Stimulated activated naive CD4-positive, alpha-beta T cell (primary cell): Measurements from ENCODE around the gene HSPG2.
"Not testable (repeated sequence)": the region's sequence is repeated elsewhere in the genome, so short reads cannot be mapped to it uniquely, and the experiment has no call there.

Source experiments
- DNase-seq, 6 experiments: peaks; one replicate each; lab custom pipeline; 2025; lab: John Stamatoyannopoulos, UW

The HSPG2 gene

DNA sequence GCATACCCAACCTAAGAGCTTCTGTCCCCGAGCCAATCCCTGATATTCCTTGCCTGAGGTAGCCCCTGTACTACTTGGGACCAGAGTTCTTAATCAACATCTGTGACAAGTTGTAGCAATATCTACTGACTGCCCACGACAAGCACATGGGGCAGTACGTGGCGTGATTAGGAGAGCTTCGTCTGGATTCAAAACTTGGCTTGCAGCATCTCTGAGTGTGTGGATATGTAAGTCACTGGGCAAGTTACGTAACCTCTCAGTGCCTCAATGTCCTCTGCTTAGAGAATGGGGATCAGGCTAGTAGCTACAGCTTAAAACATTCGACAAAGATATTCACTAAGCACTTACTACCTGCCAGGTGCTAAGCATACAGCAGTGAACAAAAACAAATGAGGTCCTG, 5.0 kb downstream of the HSPG2 start:
- DNase-seq = no peak

DNA sequence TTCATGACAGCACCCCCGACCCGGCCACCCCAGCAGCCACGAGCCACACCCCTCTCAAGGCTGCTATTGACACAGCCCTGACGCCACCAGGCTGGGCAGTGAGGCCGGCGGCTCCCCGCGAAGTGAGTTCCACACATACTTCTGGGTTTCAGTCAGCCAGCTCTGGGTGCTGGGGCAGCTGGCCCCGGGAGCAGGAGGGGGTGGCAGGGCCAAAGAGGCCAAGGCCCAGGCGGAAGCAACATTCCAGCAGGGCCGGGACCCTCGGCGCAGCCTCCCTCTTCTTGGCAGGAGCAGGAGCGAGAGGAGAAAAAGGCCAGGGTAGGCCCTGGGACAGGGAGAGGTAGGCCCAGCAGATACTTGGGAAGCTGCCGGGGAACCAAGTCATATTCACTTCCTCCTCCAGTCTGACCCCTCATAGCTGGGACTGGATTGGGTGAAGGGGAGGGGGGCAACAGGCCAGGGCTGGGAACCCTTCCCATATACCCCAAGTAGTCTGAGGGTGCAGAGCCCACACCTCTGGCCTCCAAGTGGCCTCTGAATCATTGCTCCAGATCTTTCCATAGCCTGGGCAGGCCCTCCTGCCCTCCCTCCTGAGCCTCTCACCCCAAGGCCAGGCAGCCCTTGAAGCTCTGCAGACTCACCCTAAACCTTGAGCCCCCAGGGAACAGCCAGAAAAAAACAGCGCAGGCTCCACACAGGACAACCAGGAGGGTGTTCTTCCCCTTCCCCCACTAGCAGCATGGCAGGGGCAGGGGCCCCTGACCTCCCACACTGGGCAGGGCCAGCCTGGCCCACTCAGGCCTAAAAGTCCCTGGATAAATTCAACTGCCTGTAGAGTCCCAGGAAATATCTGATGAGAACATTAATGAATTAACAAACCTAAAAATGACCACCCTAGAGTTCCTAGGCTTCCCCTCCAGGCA, 5.7 kb downstream of the HSPG2 start:
- DNase-seq = no peak

DNA sequence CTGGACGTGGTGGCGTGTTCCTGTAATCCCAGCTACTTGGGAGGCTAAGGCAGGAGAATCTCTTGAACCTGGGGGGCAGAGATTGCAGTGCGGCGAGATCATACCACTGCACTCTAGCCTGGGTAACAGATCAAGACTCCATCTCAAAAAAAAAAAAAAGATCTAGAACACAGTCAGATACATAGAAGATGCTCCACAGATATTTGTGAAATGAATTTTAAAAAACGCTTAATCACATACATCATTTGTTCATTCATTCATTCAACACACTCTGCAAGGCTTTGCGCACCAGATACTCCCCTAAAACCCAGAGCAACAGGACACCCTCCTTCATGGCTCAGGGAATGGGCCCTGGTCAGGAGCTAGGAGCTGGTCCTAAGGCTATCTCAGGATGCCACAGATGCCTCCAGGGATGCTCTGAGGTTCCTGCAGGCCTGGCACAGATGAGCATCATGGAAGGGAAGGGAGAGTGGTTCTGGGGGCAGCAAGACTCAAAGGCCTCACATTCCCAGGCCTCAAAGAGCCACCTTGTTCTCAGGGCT, 6.4 kb downstream of the HSPG2 start:
- no peak for DNase-seq

DNA sequence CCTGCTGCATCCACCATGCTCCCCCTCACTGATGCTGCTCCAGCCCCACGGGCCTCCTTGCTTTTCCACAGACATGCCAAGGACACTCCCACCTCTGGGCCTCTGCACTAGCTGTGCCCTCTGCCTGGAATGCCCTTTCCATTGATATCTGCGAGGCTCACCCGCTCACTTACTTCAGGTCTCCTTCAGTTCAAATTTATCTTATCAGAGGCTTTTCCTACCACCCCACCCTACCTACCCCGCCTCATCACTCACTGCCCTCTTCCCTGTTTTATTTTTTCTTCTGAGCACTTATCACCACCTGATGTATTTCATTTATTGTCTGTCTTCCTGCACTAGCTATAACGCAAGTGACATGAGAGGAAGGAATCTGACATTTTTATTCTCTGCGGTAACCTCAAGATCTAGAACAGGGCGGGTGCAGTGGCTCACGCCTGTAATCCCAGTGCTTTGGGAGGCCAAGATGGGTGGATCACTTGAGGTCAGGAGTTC, 7.0 kb downstream of the HSPG2 start:
- DNase-seq = no peak

DNA sequence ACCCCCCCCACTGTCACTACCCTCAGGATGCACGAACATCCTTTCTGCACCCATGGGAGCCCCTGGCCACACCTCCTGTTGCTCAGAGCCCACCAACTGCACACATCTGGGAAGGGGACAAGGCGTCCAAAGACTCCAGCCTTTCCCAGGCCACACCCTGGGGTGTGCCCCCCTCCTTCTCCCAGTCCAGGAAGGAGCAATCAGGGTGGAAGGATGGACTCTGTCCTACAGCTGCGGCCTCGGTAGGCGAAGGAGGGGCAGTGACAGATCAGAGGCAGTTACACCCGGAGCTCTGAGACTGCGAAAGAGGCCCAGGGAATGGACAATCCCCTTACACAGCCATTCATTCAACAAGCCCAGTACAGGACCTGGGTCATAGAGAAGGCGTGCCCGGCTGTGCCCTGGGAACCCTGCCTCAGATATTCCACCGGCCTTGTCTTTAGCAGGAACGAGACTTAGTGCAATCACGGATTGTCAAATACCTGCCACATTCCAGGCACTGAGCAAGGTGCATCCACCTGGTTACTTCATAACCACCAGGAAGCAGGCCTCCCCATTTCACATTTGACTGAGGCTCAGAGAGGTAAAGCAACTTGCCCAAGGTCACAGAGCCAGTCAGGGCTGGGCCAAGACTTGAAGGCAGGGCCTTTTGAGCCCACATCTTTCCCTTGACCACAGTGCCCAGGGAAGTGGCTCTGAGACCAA, 9.4 kb downstream of the HSPG2 start:
- DNase-seq = no peak

DNA sequence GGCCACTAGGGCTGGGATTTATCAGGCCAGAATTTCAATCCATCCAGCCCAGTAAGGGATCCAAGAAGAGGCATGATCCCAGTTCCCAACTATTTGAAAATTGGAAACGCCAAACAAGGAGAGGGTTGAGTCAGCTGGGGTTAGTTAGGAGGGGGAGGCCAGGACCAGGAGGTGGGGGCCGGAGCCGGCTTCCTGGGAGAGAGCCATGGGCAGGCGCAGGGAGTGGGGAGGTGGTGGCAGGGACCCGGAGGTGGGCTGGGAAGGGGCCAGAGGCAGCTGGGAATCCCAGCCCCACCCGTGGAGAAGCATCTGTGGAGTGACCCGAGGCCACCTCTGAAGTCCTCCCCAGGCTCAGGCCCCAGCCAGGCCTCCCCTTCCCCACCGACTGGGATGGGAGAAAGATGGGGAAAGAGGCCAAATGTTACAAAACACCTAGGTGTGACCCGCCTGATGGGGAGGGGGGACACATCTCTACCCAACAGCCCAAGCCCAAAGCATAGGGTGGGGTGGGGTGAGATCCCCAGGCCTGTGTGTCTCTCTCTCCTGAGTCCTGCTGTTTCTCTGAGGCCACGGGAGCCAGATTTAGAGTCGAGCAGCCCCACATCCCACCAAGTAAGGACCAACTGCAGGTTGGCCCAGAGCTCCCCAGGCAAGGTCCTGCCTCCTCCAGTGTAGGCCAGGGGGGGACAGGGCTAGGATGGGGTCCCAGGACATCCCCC, 10.1 kb downstream of the HSPG2 start:
- DNase-seq = no peak

DNA sequence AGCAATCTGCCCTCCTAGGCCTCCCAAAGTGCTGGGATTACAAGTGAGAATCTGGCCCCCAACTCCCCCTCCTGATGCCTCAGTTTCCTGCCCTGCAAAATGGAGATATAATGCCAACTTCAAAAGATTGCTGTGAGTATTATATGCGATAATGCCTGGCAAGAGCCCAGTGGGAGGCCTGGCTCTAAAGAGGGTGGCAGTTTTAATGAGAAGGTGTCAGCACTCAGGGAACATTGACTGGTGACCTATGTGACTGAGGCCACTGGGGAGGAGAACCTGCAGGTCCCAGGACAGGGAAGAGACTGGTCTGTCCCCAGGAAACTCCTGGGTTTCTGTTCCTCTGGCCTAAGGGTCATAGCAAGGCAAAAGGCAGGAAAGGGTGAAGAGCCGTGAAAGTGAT, 11.0 kb downstream of the HSPG2 start:
- no peak for DNase-seq

DNA sequence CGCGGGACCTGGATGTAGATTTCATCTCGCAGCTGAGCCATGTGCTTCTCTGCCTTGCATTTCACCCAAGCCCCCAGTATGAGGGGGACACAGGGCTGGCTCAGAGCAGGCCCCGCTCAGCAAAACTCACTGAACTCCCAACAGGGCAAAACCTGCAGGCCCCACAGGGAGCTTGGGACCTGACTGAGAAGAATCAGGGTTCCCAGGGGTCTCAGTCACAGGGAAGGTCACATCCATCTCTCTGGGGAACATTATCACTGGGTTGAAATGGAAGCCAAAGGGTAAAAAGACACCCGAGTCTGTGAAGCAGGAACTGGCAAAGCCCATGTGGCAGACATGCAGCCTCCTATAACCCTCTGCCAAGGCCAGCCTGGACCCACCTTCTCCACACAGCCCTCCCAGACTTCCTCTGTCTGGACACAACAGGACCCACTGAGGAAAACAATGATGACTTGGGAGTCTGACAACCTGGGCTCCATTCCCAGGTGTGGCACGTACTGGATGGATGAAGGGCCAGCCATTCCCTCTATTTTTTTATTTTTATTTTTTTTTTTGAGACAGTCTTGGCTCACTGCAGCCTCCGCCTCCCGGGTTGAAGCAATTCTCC, 11.7 kb downstream of the HSPG2 start:
- DNase-seq = no peak

DNA sequence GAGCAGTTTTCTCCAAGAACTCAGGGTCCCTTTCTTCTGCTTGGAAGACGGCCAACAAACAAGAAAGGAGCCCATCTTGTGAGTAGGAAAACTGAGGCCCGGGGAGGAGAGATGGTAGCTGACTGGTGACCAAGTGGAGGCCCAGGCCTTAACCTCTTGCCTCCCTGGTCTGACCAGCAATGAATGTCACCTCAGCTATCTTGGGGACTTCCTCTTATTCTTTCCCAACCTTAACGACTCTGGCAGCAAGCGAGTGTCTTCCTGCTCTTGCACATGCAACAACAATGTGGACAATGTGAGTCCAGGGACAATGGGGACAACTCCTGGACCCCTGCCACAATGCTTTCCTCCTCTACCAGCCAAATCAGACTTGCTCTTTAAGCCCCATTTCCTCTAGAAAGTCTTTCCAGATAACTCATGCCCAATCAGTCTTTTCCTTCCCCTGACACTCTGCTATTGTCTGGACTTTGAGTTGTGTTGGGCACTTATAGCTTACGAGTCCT, 12.6 kb downstream of the HSPG2 start:
- no peak for DNase-seq

DNA sequence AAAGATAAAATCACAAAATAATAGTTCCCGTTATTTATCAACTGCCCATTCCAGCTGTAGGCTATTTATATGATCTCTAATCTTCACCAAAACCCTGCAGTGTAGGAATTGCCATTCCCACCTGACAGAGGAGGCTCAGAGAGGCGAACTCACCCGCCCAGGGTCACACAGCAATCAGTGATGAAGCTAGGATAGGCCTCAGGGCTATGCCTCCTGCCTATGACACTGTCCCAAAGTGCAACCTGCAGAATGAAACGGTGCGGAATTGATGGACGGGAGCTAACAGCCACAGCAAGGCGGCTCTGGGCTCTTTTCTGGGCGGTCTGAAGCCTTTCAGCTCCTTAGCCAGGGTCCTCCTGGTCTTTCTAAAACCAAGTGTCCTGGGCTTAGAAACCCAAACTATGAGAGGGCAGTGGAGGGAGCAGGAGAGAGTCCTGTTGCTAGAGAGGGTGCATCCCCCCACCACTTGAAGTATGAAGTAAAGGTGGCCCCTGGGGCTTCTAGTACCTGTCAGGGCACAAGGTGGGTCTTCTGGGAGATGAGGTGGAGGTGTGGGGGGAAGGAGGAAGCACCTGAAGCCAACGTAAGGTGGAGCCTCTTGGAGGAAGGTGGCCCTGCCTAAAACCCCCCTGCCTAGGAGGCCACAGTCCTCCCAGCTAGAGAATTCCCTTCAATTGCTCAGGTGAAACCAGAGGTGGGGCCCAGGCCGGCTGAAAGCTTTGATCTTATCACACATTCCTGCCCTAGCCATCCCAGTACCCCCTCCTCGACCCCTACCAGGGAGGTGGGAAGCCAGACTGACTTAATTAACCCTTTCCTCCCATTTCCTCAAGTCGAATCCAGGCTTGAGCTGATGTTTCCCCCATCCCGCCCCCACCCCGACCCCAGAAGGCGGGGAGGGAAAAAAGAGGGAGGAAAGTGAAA, 14.8 kb downstream of the HSPG2 start:
- no peak for DNase-seq

DNA sequence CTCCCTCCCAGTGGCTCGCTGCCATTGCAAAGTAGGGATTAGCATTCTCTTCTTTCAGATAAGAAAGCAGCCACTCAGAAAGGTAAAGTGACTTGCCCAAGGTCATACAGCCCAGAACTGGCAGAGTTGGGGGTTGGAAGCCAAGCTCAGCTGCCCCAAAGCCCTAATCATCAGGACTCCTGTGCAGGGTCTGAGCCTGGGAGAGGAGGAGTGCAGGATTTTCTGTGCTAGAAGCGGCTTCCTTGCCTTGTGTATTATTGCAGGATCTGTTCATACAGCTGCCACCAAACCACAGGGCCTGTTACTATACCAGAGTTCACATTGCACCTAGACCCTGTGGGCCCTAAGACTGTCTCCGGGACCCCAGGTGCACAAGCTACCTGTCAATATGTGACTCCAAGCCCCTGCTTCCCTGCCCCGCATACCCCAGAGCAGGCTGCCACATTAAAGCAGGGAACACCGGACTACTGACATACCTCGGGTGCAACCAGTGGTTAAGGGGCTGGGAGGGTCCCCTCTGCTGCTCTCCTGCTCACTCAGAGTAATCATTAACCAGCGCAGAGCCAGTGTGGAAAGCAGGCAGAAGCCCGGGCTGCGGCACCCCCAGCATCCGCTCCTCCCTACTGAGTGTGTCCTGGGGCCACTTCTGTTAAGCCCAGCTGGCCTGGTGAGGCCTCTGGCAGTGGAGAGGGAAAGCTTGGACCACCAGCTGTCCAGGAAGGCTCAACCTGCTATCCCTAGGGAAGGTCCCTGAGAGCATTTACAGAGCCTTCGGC, 15.8 kb downstream of the HSPG2 start:
- no peak for DNase-seq

DNA sequence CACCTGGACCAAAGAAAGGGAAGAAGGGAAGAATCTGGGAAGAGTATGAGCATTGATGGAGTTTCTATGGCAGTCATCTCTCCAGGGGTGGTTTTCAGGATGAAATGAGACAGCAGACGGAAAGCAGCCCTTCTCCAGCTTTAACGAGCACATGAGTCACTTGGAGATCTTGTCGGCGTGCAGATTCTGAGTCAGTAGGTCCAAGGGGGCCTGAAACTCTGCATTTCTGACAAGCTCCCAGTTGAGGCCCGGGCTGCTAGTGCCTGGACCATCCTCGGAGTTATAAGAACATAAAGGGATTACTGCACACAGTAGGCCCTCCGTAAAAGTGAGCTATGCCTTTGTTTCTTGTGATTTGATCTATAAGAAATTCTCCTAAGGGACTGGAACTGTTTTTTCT, 17.6 kb downstream of the HSPG2 start:
- no peak for DNase-seq

DNA sequence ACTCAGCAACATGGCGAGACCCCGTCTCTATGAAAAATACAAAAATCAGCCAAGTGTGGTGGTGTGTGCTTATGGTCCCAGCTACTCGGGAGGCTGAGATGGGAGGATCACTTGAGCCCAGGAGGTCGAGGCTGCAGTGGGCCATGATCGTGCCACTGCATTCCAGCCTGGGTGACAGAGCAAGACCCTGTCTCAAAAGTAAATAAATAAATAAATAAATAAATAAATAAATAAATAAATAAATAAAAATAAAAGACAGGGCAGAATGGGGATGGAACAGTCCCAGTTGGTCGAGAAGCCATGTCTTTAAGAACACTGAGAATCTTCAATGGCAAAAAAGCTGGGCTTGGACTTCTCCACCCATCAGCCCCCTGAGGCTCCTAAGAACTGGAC, 19.9 kb downstream of the HSPG2 start:
- not testable (repeated sequence) for DNase-seq

DNA sequence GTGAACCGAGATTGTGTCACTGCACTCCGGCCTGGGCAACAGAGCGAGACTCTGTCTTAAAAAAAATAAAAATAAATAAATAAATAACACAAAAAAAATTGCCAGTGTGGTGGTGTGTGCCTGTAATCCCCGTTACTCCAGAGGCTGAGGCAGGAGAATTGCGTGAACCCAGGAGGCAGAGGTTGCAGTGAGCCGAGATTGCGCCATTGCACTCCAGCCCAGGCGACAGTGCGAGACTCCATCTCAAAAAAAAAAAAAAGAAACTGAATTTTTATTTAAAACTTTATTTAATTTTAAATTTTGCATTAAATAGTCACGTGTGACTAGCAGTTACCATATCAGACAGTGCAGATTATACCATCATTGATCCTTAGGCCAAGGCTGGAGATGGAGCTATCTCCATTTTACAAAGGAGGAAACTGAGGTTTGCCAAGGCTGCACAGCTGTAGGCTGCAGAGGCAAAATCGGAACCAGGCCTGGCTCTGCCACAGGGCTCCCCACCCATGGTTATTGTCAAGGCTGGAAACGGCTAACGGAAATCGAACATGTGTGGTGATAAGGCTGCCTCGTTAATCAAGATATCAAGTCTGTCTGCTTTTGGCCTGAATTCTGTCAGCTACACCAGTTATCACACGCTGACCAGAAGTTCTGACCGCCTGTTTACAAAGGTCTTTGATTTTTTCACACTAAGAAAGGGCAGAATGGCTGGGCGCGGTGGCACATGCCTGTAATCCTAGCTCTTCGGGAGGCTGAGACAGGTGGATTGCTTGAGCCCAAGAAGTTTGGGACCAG, 20.5 kb downstream of the HSPG2 start:
- no peak for DNase-seq

DNA sequence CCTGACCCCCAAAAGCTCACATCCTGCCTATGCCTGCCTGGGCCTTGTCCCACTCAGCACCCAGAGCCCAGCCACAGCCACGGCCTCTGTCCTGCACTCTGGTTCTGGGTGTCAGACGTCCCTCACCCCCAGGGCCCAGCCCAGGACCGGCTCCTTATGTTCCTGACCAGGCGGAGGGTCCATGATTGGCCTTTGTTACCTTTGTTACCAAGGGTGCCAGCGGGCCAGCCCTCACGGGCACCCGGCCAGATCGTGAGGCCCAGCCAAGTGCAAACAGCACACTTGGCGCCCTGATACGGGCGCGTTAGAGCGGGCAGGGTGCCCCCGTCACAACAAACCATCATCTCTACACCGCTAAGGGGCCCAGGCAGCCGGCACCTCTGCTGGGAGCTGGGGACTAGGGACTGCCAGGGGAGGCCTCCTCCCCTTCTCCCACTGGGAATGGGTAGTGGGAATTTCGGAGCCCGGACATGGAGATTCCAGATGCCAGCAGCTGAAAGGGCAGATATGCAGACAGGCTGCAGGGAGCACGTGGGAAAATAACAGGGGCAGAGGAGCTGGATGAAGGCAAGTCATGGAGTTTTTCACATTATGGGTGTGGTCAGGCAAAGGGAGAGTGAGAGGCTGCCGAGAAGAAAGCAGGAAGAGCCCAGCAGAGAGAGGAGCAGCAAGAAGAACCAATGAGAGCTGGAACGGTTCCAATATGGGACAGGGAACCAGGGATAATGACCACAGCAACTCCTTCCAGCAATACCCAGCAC, 22.1 kb downstream of the HSPG2 start:
- no peak for DNase-seq

DNA sequence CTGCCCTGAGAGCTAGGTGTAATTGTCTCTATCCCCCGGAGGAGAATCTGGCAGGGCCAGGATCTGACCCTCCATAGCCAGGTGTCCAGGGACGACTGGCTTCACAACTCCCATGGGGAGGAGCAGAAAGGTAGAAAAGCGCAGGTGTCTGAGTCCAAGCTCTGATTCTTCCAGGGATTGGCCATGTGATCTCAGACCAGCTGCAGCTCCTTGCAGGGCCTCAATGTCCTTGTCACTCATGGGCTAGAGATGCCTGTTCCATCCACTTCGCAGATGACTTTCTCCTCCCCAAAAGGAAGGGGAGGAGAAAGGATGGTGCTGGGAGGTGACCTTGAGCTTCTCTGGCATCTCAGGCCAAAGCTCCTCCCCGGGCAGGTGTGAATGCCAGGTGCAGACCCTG, 22.7 kb downstream of the HSPG2 start:
- no peak for DNase-seq

DNA sequence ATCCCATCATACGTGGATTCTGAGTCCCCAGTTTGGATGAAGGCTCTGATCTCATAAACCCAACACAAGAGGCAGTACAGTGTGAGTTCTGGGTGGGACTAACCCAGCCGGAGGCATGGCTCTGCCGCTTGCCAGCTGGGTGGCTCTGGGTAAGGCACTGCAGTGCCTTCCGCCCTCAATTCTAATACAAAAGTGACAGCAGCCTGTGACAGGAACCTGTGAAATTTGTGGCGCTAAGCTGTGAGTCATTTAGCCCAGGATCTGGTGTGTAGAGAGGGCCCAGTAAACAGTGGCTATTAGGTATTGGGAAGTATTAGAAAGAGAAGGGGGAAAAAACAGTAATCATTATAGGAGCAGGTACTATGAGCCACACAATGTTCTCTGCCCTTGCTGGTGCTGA, 23.3 kb downstream of the HSPG2 start:
- DNase-seq = no peak

DNA sequence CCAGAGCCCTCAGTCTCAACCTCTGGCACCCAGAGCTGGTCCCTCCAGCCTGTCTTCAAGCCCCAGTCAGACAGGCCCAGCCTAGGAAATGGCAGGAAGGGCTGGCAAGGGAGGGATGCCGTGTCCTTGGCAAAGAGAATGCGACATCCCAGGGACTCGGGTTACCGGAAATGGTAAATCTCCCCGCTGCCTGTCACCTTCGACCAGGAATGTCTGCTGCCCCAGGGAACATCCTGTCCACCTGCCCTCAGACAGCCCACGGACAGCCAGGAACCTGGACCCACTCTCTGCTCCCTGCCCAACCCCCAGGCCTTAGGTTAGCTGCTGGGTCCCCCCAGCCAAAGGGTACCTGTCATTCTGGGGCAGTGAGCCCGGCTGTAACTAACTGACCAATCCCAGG, 23.9 kb downstream of the HSPG2 start:
- DNase-seq = no peak
